GM18508 (cell line): ENCODE results near the gene NAP1L5.

Source experiments
- ATAC-seq: cut with Tn5 transposase; IDR thresholded peaks from one replicate; pipeline ENCODE4 v1.9.1; 2021; ENCODE audit warnings: moderate number of reproducible peaks; ENCODE audit not compliant: insufficient read depth, unreplicated experiment

The NAP1L5 gene, protein sequence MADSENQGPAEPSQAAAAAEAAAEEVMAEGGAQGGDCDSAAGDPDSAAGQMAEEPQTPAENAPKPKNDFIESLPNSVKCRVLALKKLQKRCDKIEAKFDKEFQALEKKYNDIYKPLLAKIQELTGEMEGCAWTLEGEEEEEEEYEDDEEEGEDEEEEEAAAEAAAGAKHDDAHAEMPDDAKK

DNA sequence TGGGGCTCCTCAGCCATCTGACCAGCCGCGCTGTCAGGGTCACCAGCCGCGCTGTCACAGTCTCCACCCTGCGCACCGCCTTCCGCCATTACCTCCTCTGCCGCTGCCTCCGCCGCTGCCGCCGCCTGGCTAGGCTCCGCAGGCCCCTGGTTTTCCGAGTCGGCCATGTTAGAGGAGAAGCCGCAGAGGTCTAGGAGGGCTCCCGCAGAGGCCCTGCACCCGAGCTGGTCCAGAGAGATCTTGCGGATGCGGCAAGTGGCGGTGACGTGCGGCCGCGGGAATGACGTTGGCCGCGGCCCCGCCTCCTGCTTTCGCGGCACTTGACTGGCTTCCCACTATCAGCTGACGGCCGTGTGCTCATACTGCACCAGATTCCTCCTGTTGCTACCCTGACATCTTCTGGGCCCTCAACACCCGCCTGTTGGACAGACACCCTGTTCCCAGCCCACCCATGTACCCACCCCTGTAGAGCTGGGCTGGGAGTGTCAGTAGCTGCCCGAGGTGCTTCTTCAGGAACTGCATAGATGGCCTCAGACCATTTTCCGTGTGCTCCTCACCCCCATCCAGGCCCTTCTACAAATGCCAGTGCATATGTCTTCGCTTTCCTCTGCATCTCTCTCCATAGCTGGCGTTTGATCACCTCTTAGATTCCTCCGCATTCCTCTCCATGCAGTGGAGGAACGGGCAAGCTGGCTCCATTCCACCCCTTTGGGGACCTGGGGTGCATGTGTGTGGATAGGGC, at the start of gene NAP1L5:
TSS of gene NAP1L5 (minus strand) at position 242 of the 742 bp plus-strand sequence. CDS start at position 167, 75 bp downstream.
- ATAC-seq: peak; percentile 87

DNA sequence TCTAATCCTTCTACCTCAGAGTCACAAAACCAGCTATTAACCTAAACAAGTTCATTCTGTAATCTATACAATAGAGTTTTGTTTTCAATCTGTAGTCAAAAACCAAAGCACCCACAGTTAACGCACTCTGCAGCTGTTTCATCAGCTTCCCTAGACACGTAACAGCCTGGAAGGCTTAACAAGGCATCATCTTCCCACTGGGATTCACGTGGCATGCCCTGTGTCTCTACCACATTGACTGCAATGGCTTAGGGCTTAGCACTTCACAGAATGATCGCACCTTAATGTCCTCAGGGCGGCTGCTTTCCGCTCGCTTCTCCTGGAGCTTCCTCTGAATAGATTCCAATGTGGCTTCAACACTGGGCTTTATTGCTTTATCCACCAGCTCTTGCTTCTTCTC, 49.7 kb upstream of the NAP1L5 start:
- no peak for ATAC-seq

DNA sequence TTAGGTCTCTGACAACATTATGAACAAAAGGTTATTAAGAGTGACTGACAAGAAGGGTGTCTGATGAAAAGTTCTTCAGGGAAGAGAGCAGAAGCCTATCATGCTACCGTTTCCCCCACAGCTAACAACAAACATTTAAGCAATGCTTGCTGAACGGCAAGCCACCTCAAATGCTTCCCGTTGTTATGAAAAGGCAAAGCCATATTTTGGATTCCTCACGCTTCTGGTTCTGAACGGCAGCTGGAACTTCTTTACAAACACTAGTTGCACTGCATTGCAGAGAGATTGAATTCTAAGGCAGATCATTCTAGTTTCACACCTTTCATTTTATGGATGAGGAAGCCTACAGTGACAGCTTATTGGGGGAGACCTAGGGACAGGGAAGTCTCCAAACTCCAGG, 48.6 kb upstream of the NAP1L5 start:
- ATAC-seq: no peak

DNA sequence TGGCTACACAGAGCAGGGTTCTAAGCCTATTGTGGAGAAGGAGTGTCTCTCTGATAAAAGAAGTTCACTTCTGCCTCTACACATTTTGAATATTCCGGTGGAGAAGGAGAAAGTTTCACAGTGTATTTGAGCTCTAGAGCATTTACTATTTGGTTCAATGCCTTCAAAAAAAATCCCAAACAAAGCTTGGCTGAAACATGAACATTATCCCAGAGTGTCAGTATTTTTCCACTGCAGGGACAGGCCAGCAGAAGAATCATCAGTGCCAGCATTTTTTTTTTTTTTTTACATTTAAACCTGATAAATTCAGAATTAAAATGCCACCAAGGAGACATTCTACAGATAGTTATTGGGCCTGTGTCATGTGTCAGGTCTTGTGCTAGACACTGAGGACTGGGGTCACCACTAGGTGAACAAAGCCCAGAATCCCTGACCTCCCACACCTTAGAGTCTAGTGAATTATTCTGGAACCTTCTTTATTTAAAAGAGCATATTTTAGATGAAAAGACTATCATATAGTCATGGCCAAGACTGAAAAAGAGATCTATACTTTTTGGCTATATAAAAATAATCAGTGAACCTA, 48.0 kb upstream of the NAP1L5 start:
- ATAC-seq: no peak

DNA sequence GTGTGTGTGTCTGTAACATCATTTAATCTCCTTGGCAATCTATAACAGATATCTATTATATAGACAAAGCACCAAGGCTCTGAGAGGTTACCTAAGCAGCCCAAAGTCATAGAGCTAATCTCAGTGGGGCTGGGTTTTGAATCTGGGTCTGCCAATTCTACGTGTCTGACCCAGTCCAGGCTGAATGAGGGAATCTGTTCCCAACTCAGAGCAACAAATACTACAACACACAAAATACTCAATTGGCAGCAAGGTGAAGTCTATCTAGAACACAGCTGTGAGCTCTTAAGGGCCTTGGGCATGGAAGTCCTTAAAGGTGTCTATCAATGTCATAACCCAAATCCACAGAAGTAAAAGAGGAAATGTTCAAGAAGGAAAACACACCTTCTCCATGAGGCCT, 47.5 kb upstream of the NAP1L5 start:
- no peak for ATAC-seq

DNA sequence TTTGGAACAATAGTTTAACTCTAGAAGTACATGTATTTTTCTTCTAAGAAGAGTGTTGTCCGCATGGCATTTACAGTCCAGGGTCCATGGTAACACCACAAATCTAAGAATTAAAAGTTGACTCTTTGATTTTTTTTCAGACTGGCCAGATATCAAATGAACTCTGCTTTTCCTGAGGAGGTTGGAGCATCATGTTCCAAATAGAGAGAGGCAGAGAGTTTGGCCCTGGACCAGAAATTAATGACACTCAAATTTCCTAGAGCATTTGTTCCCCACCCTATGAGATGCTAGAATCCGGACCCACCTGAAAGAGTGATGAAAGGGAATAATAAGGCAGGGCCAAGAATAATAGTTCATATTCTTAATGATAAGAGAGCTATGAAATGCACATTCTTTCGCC, 47.0 kb upstream of the NAP1L5 start:
- no peak for ATAC-seq

DNA sequence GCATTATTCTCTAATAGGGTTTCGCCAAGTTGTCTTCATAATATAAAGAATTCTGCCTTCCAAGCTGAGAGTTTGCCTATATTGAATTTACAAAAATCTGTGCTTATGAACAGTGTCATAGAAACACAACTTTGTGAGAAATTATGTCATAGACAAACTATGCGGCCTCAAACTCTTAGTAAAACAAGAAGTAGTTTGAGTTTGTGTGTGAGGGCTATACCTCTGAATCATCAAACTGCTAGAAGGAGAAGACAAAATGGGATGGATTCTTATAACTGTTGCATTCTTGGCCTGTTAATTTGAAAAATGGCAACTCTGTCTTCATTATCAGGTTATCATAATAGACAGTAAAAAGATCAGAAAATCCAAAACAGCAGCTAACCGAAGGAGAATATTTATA, 46.1 kb upstream of the NAP1L5 start:
- no peak for ATAC-seq

DNA sequence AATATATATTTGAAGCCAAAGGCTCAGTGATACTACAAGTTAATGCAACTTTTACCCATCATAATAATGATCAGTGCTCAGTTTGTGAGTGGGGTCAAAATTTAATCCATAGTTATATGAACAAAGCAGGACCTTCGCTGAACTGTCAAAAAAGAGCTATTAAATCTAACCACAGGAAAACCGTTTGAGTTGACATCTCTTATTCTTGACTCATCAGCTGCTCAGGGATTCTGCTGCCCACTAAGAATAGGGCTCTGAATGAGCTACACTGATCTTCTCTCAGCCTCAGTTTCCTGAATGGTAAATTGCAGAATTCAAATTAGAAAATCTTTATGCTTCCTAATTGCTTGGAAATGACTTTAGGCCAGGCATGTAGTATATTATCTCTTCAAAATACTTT, 44.9 kb upstream of the NAP1L5 start:
- no peak for ATAC-seq

DNA sequence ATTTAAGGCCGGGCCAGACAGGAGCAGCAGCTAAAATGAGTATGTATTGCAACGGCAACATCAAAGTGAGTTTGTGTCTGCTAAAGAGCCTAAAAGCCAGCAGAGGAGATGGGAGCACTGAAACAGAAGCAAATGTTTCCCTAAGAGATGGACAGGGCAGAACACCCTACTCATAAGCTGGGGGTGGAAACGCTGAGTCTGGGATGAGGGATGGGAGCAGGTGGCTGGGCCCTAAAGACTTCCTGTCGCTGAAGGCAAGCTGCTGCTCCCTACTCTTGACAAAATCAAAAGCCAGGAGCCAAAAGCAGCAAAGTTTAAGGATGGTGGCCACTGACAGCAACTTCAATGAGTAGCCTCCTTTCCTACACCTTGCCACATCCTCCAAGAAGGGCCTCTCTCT, 40.6 kb upstream of the NAP1L5 start:
- ATAC-seq: no peak

DNA sequence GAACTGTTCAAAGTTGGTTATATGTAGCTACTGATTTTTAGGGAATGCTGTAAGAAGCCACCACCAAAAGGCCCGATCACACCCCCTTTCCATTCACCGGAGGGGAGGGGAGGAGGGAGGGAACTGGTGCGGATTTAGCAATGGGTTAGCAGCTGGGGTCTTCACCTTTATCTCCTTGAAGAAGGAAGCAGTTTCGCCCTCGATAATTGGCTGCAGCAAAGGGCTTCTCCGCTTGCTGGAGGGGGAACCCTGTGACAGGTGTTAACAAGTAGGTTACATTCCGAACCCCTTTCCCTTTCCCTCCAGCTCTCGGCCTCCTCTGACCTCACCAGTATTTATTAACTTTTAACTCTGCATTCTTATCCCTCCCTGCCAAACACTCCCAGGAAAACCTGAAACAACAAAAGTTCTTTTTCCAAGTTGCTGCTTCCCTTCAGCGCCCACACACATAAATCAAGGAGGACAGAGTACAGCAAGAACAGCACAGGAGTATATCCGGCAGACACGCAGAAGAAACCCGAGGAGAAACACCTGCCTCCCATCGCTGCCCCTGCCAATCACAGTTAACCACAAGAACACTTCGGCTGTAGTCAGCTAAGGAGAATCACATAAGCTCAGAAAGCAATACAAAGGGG, 39.8 kb upstream of the NAP1L5 start:
- peak; percentile 96 for ATAC-seq

DNA sequence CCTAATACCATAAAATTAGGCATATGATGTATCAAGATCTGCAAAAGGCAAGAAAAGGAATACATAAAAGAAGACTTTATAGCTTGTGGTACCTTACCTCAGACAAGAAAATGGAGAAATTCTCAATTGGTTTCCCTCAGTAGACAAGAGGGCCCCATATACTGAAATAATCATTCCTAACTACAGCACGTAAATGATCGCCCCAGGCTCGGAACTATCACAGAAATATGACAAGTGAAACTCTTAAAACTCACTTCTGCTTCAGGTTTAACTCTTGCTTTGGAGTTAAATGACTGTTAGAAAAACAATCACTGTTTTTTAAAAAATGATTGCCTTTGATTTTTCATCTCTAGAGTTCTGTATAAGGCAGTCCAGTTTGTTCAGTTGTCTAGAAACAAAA, 38.6 kb upstream of the NAP1L5 start:
- ATAC-seq: no peak

DNA sequence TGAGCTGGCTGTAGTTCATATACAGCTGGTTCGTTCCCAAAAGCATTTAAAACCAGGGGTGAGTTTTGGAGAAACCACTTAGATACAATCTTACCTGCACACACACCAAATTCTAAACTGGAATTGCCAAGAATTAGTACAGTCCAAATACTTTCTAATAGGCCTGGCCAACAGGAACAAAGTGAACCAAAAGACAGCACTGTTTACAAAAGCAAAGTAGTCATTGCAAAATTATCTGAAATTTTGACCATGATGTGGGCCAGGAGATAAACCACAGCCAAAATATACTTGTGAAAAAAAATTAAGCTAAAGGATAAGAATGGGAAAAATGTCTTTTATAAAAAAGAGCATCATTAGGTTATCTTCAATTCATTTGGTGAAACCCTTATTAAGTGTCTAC, 37.9 kb upstream of the NAP1L5 start:
- no peak for ATAC-seq

DNA sequence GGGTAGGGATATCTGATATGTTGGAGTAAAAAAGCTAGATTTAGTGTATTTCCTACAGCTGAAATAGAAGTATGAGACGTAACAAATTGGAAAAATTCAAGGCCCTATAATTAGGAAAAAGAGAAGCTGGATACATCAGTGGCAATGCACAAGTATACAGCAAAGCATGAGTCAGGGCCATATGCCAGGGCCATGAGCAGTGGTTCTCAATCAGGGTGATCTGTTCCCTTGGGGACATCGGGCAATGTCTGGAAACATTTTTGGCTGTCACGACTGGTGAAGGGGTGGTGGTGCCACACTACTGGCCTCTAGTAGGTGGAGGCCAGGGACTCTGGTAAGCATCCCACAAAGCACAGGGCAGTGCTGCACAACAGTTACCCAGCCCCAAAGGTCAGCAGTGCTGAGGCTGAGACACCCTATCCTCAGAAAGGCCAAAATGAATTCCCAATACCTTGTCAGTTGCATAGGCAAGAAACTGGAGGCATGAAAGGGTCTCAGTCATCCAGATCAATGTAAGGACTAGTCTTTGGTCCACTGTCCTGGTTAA, 36.8 kb upstream of the NAP1L5 start:
- no peak for ATAC-seq

DNA sequence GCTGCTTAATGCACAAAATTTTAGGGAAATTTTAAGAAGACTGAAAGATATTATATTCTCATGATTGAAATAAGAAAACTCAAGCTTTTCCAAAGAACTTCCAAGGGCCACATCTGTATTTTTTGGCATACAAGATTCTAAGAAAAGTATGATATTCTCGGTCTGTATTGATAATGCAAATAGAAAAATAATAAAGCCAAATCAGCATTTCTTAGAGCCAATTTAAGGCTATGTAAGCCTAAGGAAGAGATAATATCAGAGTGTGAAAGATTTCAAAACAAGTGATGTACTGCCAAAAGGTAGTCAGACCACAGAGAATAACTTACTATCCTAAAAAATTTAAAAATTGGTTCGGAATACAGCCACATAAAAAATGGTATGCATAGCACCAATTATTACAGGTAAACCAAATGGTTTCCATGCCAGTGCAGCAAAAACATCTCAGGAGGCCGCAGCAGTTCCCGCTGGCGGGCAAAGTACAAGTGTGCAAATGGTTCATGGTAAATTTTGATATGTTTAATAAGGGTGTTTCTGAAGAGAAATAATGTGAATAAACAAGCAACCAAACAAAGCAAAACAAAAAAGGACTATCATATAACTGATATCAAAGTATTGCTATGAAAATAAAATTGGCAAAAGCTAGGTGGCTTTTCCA, 35.2 kb upstream of the NAP1L5 start:
- no peak for ATAC-seq

DNA sequence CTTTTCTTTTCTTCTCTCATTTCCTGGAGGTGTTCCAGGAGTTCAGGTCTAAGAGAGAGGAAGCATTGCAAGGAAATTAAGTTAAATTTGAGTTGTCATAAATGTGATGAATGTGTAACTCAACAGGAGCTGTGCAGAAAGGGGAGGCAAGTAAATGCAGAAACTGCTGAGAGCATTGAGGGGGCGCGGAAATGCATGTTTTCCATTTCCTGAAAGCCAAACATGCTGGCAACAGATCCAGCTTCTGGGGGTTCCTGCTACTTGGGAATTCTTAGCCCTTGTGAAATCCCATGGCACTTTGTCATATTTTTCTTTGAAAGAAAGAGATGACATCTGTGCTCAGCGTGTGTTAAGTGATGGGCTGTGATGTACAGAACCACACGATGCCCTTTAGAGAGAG, 33.8 kb upstream of the NAP1L5 start:
- no peak for ATAC-seq

DNA sequence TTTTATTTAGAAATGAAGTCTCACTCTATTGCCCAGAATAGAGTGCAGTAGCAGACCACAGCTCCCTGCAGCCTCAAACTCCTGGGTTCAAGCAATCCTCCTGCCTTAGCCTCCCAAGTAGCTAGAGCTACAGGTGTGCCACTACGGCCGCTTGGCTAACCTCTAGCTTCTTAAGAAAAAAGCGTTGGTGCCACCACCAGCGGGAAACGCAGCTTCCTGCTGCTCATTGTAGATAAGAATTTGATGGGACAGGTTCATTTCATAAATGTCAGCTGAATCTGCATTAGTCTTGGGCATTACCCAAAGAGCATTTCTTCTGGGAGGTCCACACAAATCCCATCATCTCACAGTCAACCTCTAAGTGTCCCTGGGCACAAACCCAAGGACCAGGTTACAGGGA, 33.2 kb upstream of the NAP1L5 start:
- ATAC-seq: no peak

DNA sequence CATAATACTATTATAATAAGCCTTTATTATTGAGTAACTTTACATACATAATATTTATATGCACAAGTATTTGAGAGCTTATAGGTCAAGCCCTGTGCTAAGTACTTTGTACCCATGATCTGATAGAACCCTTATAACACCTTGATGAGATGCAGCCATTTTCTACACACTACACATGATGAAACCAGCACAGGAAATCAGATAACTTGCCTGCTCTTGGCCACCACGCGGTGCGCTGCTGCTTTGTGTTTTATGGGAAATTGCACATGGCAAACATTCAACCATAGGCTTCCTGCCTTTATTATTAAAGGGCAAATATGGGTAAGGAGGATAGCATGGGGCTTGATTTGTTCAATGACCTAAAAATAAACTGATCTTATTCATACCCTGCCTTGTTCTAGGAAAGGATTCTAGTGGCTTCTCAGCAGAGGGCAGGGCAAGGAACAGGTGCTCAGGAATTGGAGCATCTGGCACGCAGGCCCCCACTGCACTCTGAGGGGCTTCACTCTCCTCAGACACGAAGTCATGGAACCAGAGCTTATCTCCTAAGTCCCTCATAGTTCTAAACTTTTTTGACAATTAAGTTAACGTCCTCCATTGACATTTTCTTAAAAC, 31.6 kb upstream of the NAP1L5 start:
- no peak for ATAC-seq

DNA sequence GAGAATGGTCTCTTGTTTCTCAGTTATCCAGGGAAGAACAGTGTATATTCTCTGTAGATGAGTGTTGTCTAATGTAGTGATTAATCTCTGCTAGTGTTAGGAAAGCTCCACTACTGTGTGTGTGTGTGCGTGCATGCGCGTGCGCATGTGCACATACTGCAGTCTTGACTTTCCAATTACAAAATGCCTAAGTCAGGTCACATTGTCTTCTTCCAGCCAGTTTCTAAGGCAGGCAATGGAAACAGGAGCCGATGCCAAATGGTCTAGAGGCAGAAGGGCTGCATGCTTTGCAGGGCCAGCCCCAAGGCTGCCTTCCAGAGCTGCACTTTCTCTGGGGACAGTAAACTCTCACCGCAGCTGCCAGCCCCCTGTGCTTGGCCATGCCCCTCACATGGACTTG, 30.5 kb upstream of the NAP1L5 start:
- ATAC-seq: no peak

DNA sequence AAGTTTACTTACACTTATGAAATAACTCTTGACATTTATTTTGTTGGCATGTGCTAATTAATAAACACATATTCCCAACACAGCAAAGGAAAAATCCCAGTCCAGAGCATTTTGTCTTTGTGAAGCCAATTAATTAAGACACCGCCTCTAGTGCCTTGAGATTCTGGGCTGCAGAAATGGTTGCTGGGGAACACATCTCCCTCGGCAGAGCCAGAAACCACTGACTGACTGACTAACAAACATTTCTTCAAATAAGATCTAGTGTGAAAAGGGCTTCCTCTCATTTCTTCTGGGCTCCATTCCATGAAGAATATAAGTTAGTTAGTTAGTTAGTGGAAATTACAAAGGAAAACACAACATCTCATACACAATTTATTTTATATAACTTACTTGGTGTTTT, 28.4 kb upstream of the NAP1L5 start:
- no peak for ATAC-seq

DNA sequence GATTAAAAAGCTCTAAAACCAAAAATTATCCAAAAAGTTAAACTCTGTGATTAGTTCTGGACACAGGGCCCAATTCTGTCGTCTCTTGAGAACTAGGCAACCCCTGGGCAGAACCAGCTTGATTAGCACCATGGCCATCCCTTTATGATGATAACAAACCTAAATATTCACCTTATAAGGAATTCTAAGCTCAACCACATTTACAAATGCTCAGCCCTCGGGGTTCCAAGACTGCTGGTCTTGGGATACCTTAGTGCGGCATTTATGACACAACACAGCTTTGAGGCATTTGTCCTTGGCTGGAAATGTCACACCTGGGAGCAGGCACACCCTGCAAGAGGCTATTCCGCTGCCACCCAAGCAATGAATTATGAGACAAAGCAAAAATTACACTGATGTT, 27.5 kb upstream of the NAP1L5 start:
- no peak for ATAC-seq
